Measurements from ENCODE around the gene WDR82. TPM values are rescaled to one million over a fixed set of nuclear protein-coding genes. Genes with fewer than 3 reads are reported as not detected.

Gene WDR82
- total RNA-seq, 1 experiment from 2014 or later, result 42.0 TPM

DNA sequence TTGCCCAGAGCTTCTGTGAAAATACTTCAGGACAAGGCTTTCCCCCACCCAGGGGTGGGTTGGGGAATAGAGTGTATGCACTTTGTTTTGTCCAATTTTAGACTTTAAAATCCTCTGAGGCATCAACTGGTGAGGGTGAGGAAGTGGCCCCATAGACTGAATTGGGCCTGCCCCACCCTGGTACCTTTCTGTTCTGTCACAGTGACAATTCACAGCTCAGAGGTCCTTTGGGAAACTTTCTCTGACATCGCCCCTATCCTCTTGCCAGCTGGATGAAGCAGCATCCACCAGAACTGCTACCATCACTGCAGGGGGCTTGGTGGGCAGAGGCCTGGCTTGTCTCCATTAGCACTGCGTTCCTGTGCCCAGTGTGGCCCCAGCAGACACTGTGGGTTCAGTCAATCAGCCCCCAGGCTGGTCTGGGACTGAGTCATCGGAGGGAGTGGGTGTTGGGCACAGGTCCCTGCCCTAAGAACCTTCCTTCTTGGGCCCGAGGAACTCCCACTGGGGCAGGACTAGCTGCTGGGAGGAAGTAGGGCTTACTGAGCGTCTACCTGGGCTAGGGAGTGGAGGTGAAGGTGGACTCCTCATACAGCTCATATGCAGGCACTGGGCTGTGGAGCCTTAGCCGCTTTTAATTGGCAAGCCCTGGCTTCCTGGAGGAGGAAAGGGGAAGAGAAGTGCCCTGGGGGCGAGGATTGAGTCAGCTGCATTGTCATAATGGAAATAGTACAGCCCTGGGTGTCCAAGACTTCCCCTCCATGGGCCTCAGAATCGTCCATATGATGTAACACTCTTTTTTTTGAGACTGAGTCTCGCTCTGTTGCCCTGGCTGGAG, 34.4 kb downstream of the WDR82 start:
- Histone ChIP-seq H3K36me3 (ENCODE audit: insufficient read depth, low read length) (no peaks in the 10 kb centered on the region), H3K9ac (ENCODE audit: low read length) (peak overlapping the region; percentile 3), H3K27me3 (ENCODE audit: low read length) (no peaks in the 10 kb centered on the region), H3K79me2 (ENCODE audit: low read length) (peaks cover 5% of the 10 kb centered on the region; the same call in 1 of the 2 replicates), H2AFZ (ENCODE audit: low read length) (no peak overlapping the region), H3K4me1 (ENCODE audit: low read length) (peaks cover 53% of the 10 kb centered on the region), H3K4me3 (ENCODE audit: low read length) (no peak overlapping the region; the same call in 1 of the 2 replicates), H3K9me3 (ENCODE audit: low read length) (no peaks in the 10 kb centered on the region), H4K20me1 (ENCODE audit: insufficient read depth, low read depth, low read length) (no peaks in the 10 kb centered on the region), H3K27ac (ENCODE audit: low read length) (peak overlapping the region; percentile 12; the same call in 1 of the 2 replicates), H3K9me2 (replicated peaks; ENCODE audit: insufficient read depth, low read length) (no peaks in the 10 kb centered on the region), H3K4me2 (ENCODE audit: low read depth, low read length, poor library complexity, severe bottlenecking) (peak overlapping the region; percentile 79)
- peak; percentile 58 for DNase-seq

DNA sequence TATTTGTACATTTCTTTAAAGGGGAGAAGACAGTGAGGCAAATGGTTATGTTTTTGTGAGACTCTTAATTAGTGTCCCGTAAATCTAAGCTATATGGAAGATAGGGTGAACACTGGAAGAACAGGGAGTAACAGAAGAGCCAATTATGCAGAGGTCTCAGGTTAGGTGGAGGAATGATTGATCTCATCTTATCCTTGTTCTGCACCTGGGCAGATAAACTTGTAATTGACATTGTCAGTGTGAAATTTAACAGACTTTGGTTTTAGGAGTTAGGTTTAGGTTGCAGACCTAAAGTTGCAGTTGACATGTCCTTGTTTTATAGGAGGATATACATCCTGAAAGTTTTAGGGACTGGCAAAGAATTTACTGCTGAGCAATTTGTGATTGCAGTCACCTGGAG, 36.4 kb downstream of the WDR82 start:
- DNase-seq, result no peak

DNA sequence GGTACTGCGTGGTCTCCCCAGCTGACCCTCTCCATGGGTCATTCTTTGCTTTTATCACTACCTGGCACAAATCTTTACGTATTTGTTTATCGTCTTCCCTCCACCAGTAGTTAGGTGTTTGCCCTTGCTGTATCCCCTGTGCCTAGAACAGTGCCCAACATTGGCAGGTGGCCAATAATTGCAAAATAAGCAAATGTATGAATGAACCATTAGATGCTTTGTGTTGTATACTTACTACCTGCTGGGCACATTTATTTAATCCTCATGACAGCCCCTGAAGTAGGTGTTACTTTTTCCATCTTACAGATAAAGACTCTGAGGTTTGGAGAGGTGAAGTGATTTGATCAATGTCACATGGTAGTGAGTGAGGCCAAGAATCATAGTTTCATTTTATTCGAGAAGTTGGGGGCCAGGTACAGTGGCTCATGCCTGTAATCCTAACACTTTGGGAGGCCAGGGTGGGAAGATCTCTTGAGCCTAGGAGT, 37.5 kb downstream of the WDR82 start:
- Histone ChIP-seq H3K4me2 (ENCODE audit: low read depth, low read length, poor library complexity, severe bottlenecking) (peak overlapping the region; percentile 70), H3K9me2 (replicated peaks; ENCODE audit: insufficient read depth, low read length) (no peaks in the 10 kb centered on the region), H3K9me3 (ENCODE audit: low read length) (no peaks in the 10 kb centered on the region), H3K4me1 (ENCODE audit: low read length) (peaks cover 55% of the 10 kb centered on the region), H3K9ac (ENCODE audit: low read length) (peak overlapping the region; percentile 99; the same call in 1 of the 2 replicates), H3K27ac (ENCODE audit: low read length) (peak overlapping the region; percentile 68; the same call in 1 of the 2 replicates), H3K36me3 (ENCODE audit: insufficient read depth, low read length) (no peaks in the 10 kb centered on the region), H3K4me3 (ENCODE audit: low read length) (no peak overlapping the region), H2AFZ (ENCODE audit: low read length) (no peak overlapping the region), H3K79me2 (ENCODE audit: low read length) (peaks cover 32% of the 10 kb centered on the region), H3K27me3 (ENCODE audit: low read length) (no peaks in the 10 kb centered on the region), H4K20me1 (ENCODE audit: insufficient read depth, low read depth, low read length) (no peaks in the 10 kb centered on the region)
- DNase-seq, result no peak

More for the DNA sequence above, 36.4 kb downstream of the WDR82 start:
- Histone ChIP-seq H3K36me3 (ENCODE audit: insufficient read depth, low read length) (no peaks in the 10 kb centered on the region), H3K4me3 (ENCODE audit: low read length) (no peak overlapping the region), H3K4me1 (ENCODE audit: low read length) (peaks cover 62% of the 10 kb centered on the region), H4K20me1 (ENCODE audit: insufficient read depth, low read depth, low read length) (no peaks in the 10 kb centered on the region), H3K27ac (ENCODE audit: low read length) (no peak overlapping the region), H2AFZ (ENCODE audit: low read length) (no peak overlapping the region), H3K9me2 (replicated peaks; ENCODE audit: insufficient read depth, low read length) (no peaks in the 10 kb centered on the region), H3K79me2 (ENCODE audit: low read length) (peaks cover 23% of the 10 kb centered on the region), H3K9ac (ENCODE audit: low read length) (no peak overlapping the region), H3K4me2 (ENCODE audit: low read depth, low read length, poor library complexity, severe bottlenecking) (no peak overlapping the region), H3K9me3 (ENCODE audit: low read length) (no peaks in the 10 kb centered on the region), H3K27me3 (ENCODE audit: low read length) (no peaks in the 10 kb centered on the region)

DNA sequence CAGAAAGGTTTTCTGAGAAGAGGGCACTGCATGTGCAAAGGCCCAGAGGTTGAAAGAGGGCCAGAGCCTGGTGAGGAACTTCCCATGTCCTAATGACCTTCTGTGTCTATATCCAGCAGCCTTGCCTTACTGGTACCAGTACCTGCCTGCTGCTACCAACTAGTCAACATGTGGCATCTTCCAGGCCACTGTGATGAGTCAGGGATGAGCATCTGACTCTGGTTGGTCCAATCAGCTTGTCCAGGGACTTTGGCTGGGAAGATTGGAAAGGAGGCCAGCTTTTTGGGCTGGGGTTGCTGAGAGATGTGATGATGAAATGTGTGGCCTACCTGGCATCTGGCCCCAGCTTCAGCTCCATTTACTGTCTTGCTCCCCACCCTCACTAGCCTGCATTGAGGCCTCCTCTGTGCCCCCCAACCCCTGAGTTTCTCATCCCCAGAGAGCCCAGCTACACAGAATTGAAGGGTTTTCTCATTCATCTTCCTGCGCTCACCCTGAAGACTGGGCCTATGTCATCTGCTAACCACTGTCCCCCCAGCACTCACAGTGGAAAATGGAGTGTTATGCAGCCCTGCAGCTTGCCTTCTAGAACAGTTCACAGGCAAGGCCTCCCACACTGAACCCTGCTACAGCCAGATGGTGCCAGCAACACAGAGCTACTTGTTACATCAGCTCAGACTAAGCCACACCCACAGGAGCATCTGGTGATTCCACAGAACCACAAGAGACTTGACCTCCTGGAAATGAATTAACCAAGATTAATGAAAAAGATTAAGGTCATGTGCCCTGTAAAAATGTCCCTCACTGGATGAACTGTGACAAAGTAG, 38.2 kb downstream of the WDR82 start:
- Histone ChIP-seq H3K79me2 (ENCODE audit: low read length) (peaks cover 32% of the 10 kb centered on the region), H2AFZ (ENCODE audit: low read length) (no peak overlapping the region), H3K27ac (ENCODE audit: low read length) (peak overlapping the region; percentile 68; the same call in 1 of the 2 replicates)

DNA sequence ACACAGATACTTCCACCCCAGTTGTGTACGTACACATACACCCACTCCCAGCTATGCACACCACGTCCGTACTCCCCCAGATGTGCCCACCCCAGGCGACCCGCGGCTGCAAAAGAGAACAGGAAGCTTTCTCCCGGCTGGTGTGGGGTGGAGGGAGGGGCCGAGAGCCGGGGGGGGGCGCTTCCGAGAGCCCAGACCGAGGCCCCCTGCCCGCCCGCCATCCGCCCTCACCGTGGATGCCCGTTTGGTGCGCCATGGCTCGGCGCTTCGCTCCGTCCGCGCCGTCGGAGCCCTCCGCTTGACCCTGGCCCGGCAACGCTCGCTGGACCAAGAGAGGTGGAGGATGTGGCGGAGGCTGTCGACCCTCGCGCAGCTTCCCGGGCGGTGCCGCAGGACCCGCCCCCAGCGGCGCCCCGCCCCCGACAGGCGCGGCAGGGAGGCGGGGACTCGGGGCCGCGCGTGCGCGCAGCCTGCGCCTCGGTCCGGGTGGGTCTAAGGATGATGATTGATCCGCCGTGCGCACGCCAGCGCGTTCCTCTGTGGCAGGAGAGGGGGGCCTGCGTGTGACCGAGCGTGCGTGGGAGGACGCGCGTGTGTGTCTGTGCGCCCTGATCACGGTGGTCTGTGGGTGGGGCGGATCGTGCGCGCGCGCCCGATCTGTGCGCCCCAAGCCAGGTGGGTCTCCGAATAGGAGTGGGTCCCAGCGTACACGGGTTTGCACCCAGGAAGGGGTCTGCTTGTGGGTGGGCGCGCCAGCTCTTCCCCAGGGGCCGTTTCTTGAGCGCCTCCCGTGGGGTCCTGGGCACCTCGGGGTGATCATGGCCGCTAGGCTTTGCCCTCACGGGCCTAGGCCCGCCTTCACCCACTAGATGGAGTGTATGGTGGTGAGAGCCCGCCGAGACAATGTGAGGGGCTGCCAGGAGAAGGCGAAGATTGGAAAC, 39.4 kb downstream of the WDR82 start, which contains the start of gene TWF2:
Gene TWF2, minus strand, starts transcription at position 398 of the 941 bp plus-strand sequence. Its CDS starts 142 bp downstream, at position 256.
- peaks cover 32% of the 10 kb centered on the region for H3K79me2 ChIP-seq (ENCODE audit: low read length)
- DNase-seq, result peak; percentile 93

More for the DNA sequence above, 38.2 kb downstream of the WDR82 start:
- Histone ChIP-seq H3K4me1 (ENCODE audit: low read length) (peaks cover 51% of the 10 kb centered on the region), H4K20me1 (ENCODE audit: insufficient read depth, low read depth, low read length) (no peaks in the 10 kb centered on the region), H3K27me3 (ENCODE audit: low read length) (no peaks in the 10 kb centered on the region), H3K9ac (ENCODE audit: low read length) (peak overlapping the region; percentile 99), H3K9me3 (ENCODE audit: low read length) (no peaks in the 10 kb centered on the region), H3K36me3 (ENCODE audit: insufficient read depth, low read length) (no peaks in the 10 kb centered on the region), H3K9me2 (replicated peaks; ENCODE audit: insufficient read depth, low read length) (no peaks in the 10 kb centered on the region), H3K4me3 (ENCODE audit: low read length) (peak overlapping the region; percentile 78), H3K4me2 (ENCODE audit: low read depth, low read length, poor library complexity, severe bottlenecking) (peak overlapping the region; percentile 70)
- no peak for DNase-seq

DNA sequence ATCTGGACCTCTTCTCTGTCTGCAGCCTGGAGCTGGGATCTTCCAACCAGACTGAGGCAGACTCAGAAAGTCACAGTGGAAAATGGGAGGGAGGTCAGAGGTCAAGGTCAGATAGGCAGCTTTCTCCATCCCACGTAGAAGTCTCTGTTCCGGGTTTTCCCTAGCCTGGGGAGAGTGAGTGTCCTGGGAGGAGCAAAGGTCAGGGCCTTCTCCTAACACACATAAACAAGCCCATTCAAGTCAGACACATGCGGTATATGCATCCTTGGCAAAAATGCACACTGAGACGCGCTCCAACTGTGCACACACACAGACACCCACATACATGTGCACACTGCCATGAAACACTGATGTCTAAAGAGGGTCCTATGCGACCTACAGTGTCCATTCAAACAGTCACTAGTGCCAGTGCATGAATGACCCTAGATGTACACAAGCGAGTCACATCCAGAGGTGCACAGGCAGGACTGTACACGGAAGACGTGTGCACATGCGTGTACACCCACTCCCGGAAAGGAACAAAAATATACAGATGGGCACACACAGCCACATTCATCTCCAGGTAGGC, 40.2 kb downstream of the WDR82 start:
- no peaks in the 10 kb centered on the region for H3K27me3 ChIP-seq (ENCODE audit: low read length)
- H3K79me2 ChIP-seq (ENCODE audit: low read length), result peaks cover 32% of the 10 kb centered on the region
- no peak overlapping the region for H2AFZ ChIP-seq (ENCODE audit: low read length)
- H3K4me1 ChIP-seq (ENCODE audit: low read length), result peaks cover 33% of the 10 kb centered on the region
- peak overlapping the region; percentile 99 for H3K9ac ChIP-seq (ENCODE audit: low read length)
- H3K9me2 ChIP-seq (replicated peaks; ENCODE audit: insufficient read depth, low read length), result no peaks in the 10 kb centered on the region
- H3K36me3 ChIP-seq (ENCODE audit: insufficient read depth, low read length), result no peaks in the 10 kb centered on the region
- peak overlapping the region; percentile 70 for H3K4me2 ChIP-seq (ENCODE audit: low read depth, low read length, poor library complexity, severe bottlenecking)
- no peak for DNase-seq
- H3K27ac ChIP-seq (ENCODE audit: low read length), result peak overlapping the region; percentile 68
- H4K20me1 ChIP-seq (ENCODE audit: insufficient read depth, low read depth, low read length), result 0 out of 2 replicates have a peak, but pooled peaks cover 2% of the 10 kb centered on the region
- peak overlapping the region; percentile 78 for H3K4me3 ChIP-seq (ENCODE audit: low read length)
- H3K9me3 ChIP-seq (ENCODE audit: low read length), result no peaks in the 10 kb centered on the region

More for the DNA sequence above, 39.4 kb downstream of the WDR82 start, which contains the start of gene TWF2:
- Histone ChIP-seq H3K9ac (ENCODE audit: low read length) (peak within 1 kb of the TSS; percentile 99), H3K9me3 (ENCODE audit: low read length) (no peaks in the 10 kb centered on the region), H3K27me3 (ENCODE audit: low read length) (no peaks in the 10 kb centered on the region), H3K4me1 (ENCODE audit: low read length) (peaks cover 38% of the 10 kb centered on the region), H4K20me1 (ENCODE audit: insufficient read depth, low read depth, low read length) (no peaks in the 10 kb centered on the region), H3K4me2 (ENCODE audit: low read depth, low read length, poor library complexity, severe bottlenecking) (peak within 1 kb of the TSS; percentile 70), H2AFZ (ENCODE audit: low read length) (peak within 1 kb of the TSS; percentile 73), H3K4me3 (ENCODE audit: low read length) (peak within 1 kb of the TSS; percentile 78), H3K9me2 (replicated peaks; ENCODE audit: insufficient read depth, low read length) (no peaks in the 10 kb centered on the region), H3K27ac (ENCODE audit: low read length) (peak within 1 kb of the TSS; percentile 68), H3K36me3 (ENCODE audit: insufficient read depth, low read length) (no peaks in the 10 kb centered on the region)

DNA sequence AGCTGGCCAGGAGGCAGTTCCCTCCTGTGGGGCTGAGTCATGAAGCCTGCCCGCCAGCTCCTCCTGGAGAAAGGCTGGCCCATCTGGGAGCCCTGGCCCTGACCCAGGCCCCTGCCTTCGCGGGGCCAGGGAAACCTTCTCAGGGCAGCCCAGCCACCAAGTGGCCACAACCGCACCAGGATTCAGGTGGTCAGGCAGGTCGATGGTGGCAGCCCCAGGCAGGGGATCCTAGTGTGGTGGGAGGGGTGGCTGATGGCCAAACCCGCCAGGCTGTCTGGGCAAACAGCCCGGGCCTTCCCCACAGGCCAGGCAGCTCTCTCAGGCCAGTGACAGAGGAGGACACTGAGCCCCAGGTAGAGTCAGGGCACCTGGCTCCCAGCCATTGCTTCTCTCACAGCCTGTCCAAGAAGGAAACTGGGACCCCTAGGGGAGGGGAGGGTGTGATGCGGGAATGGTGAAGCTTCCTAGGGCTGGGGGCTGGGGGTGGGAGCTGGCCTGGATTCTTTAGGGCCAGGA, 40.7 kb downstream of the WDR82 start:
- no peak overlapping the region for H2AFZ ChIP-seq (ENCODE audit: low read length)
- peaks cover 38% of the 10 kb centered on the region for H3K4me1 ChIP-seq (ENCODE audit: low read length)
- H3K9me3 ChIP-seq (ENCODE audit: low read length), result no peaks in the 10 kb centered on the region
- 0 out of 2 replicates have a peak, but pooled peaks cover 3% of the 10 kb centered on the region for H4K20me1 ChIP-seq (ENCODE audit: insufficient read depth, low read depth, low read length)
- peak overlapping the region; percentile 78 for H3K4me3 ChIP-seq (ENCODE audit: low read length)
- H3K9me2 ChIP-seq (replicated peaks; ENCODE audit: insufficient read depth, low read length), result no peaks in the 10 kb centered on the region
- peak overlapping the region; percentile 68 for H3K27ac ChIP-seq (ENCODE audit: low read length)
- peak overlapping the region; percentile 70 for H3K4me2 ChIP-seq (ENCODE audit: low read depth, low read length, poor library complexity, severe bottlenecking)
- no peak for DNase-seq
- H3K27me3 ChIP-seq (ENCODE audit: low read length), result no peaks in the 10 kb centered on the region
- H3K9ac ChIP-seq (ENCODE audit: low read length), result peak overlapping the region; percentile 99
- no peaks in the 10 kb centered on the region for H3K36me3 ChIP-seq (ENCODE audit: insufficient read depth, low read length)
- H3K79me2 ChIP-seq (ENCODE audit: low read length), result peaks cover 32% of the 10 kb centered on the region
